ENCODE measurements around the gene THEM5.

Gene THEM5

GRCh38 chr1:151820940-151821339 lies 32.6 kb downstream of the THEM5 start:
- DNase-seq (ENCODE audit: insufficient read length, low spot score) (no peak), FAIRE-seq (no peak)
- TF ChIP-seq, protein P1, sequence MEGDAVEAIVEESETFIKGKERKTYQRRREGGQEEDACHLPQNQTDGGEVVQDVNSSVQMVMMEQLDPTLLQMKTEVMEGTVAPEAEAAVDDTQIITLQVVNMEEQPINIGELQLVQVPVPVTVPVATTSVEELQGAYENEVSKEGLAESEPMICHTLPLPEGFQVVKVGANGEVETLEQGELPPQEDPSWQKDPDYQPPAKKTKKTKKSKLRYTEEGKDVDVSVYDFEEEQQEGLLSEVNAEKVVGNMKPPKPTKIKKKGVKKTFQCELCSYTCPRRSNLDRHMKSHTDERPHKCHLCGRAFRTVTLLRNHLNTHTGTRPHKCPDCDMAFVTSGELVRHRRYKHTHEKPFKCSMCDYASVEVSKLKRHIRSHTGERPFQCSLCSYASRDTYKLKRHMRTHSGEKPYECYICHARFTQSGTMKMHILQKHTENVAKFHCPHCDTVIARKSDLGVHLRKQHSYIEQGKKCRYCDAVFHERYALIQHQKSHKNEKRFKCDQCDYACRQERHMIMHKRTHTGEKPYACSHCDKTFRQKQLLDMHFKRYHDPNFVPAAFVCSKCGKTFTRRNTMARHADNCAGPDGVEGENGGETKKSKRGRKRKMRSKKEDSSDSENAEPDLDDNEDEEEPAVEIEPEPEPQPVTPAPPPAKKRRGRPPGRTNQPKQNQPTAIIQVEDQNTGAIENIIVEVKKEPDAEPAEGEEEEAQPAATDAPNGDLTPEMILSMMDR (IDR thresholded peaks at IDR 0.05; ENCODE audit: insufficient read depth, missing control alignments) = no peak

DNA sequence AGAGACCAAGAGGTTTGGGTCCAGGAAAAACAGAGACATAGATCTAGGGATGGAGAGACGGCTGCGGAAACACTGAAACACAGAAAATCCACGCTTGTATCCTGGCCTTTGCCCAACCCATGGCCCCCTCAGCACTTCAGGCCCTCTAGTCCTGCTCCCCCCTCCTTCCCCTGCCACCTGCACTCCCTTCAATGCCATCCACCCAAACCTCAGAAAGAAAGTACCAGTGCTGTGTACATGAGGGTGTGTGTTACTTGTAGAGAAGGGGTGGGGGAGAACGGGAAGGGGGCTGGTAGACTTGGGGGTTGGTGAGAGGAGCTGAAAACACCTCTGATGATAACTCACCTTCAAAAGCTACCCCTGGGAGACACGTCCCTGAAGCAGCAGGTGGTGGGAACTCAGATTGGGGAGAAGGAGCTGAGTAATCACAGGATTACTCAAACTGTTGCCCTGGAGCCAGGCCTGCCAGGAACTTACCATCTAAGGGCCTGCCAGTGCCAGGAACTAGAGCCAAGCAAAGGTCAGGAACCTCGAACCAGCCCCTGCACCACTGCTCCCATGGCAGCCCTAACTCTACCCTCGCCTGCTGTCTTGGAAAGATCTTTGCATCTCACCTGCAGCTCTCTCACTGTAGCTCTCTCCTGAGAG lies 33.4 kb downstream of the THEM5 start:
- TF ChIP-seq, protein P1 (IDR thresholded peaks at IDR 0.05; ENCODE audit: insufficient read depth, missing control alignments) = no peak
- no peak for FAIRE-seq
- no peak for DNase-seq (ENCODE audit: insufficient read length, low spot score)

- TF ChIP-seq, protein P1 (IDR thresholded peaks at IDR 0.05; ENCODE audit: insufficient read depth, missing control alignments) = no peak
- DNase-seq (ENCODE audit: insufficient read length, low spot score) = no peak
- no peak for FAIRE-seq
These were observed 34.2 kb downstream of the THEM5 start for GRCh38 chr1:151819227-151819835.

GRCh38 chr1:151817353-151817730 lies 36.2 kb downstream of the THEM5 start:
- TF ChIP-seq, protein P1 (IDR thresholded peaks at IDR 0.05; ENCODE audit: insufficient read depth, missing control alignments) = no peak
- DNase-seq (ENCODE audit: insufficient read length, low spot score) (no peak), FAIRE-seq (no peak)

DNA sequence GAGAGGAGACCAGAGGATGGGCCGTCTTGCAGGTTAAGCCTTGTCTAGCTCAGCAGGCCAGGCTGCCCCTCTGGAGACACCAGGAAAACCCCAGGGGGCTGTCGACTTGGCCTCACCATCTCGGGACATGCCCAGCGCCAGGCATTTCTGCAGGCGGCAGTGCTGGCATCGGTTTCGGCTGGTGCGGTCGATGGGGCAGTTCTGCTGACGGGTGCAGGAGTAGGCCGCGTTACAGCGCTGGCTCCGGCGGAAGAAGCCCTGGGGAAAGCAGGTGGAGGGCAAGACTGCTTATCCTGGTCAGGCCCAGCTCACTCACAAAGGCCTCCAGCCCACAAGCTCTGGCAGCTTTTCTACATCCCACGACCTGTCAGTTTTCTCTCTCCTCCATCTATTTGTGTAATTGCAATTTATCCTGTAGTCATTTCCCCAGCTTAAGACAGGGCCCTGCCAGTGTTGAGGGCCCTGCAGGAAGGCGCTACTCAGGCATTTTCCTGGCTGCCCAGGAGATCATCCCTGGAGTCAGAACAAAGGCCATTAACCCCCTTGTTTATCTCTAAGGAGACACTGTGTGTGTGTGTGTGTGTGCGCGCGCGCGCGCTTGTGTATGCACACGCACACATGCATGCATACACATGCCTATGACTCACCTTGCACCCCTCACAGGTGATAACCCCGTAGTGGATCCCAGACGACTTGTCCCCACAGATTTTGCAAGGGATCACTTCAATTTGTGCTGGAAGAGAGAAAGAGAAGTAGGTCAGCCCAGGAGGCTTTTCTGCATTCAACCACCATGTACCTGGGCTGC lies 36.8 kb downstream of the THEM5 start:
- DNase-seq (ENCODE audit: insufficient read length, low spot score) = no peak
- FAIRE-seq = no peak
- TF ChIP-seq, protein P1 (IDR thresholded peaks at IDR 0.05; ENCODE audit: insufficient read depth, missing control alignments) = no peak

DNA sequence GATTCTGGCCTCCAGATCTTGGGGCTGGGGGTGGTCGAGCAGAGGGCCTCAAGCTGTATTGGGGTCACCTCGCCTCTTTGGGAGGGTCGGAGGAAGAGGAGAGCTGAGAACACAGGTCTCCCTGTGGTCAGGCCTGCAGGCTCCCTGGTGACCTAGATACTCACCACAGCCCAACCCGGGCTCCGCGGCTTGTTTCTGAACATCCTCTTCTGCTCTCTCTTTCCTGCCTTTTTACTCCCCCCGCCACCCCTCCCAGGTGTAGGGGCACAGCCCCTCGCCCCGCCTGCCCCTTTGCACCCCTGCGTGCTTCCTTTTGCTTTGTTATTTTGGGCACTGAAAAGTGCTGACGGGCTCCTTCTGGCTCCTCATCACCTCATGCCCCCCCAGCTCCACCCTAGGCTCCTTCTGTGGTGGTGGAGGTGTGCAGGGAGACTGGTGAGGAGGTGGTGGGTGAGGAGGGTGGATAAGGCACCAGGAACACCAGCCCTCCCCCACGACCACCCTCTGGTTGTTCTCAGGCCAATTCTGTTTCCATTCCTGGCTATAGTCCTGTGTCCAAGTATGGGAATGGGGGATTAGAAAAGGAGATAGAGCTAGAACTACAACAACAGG lies 37.7 kb downstream of the THEM5 start:
- FAIRE-seq = no peak

More for the DNA sequence above, 37.7 kb downstream of the THEM5 start:
- TF ChIP-seq, protein P1 (IDR thresholded peaks at IDR 0.05; ENCODE audit: insufficient read depth, missing control alignments) = no peak
- no peak for DNase-seq (ENCODE audit: insufficient read length, low spot score)
